Esophagus muscularis mucosa (tissue), 4 donors: ENCODE results near the gene SCAMP2. TPM values are rescaled to one million over a fixed set of nuclear protein-coding genes. Genes with fewer than 3 reads are reported as not detected.

ENCODE experiments used
- DNase-seq: peaks from one replicate; pipeline ENCODE4 v3.0.0-alpha.2; 2017; ENCODE audit errors: extremely low spot score
- H3K27ac ChIP-seq, 4 donors: fragments of 200-600 bp; sonication (generic); replicated peaks in 1 of 4; 1 replicate in 3 of 4; 2 replicates in 1 of 4; pipeline ENCODE4 v1.5.1; 2016 to 2019; ENCODE audit warnings: mild to moderate bottlenecking in 1 of 4
- H3K27me3 ChIP-seq, 4 donors: fragments of 200-600 bp; sonication (generic); one replicate each; pipeline versions ENCODE4 v1.5.1 to v1.6.0; 2016 to 2019
- H3K36me3 ChIP-seq, 4 donors: fragments of 200-600 bp; sonication (generic); one replicate each; pipeline ENCODE4 v1.5.1; 2016 to 2019
- H3K4me1 ChIP-seq, 4 donors: fragments of 200-600 bp; sonication (generic); one replicate each; pipeline ENCODE4 v1.5.1; 2016 to 2019
- H3K4me3 ChIP-seq, 4 donors: fragments of 200-600 bp; sonication (generic); 1 replicate in 2 of 4; 2 replicates in 2 of 4; pipeline ENCODE4 v1.5.1; 2016 to 2019; ENCODE audit warnings: mild to moderate bottlenecking in 4 of 4, moderate library complexity in 1 of 4
- H3K9me3 ChIP-seq, 4 donors: fragments of 200-600 bp; sonication (generic); 1 replicate in 3 of 4; 2 replicates in 1 of 4; pipeline ENCODE4 v1.5.1; 2016 to 2019
- EP300 ChIP-seq: sonication (generic); formaldehyde crosslinking; IDR thresholded peaks from one replicate; pipeline ENCODE4 v1.6.1; 2017; ENCODE audit warnings: antibody characterized with exemption
- POLR2A ChIP-seq: fragments of 450-650 bp; IDR thresholded peaks from one replicate; pipeline ENCODE4 v1.6.1; 2017; ENCODE audit warnings: antibody characterized with exemption, moderate library complexity, mild to moderate bottlenecking, low read depth
- POLR2AphosphoS5 ChIP-seq, 2 donors: sonication (generic); formaldehyde crosslinking; IDR thresholded peaks; one replicate each; pipeline ENCODE4 v1.6.1; 2017; ENCODE audit warnings: antibody characterized with exemption in 2 of 2
- WGBS: methylation state at CpG from one replicate; pipeline ENCODE4 v1.1.5; 2018; 5-methylcytosine and 5-hydroxymethylcytosine counted together
- intact Hi-C: fragments of 100-400 bp; cut with DNase I; formaldehyde crosslinking; loops from one replicate; pipeline ENCODE4 v1.15.1; 2023
- total RNA-seq, 4 donors: library from RNA; depleted of rRNA; stranded (reverse); fragments of >200 nt; gene quantifications; one replicate each; pipeline versions ENCODE4 v1.1.0 to v1.2.1, GENCODE V29; 2016
- TF ChIP-seq, protein P1 (sequence below), 3 experiments: fragments of 200-600 bp in 2 of 3; fragments of 450-650 bp in 1 of 3; sonication (generic) in 2 of 3; IDR thresholded peaks; one replicate each; pipeline ENCODE4 v1.5.1; 2017 to 2019; ENCODE audit warnings: antibody characterized with exemption in 3 of 3, mild to moderate bottlenecking in 2 of 3, moderate library complexity in 1 of 3

Gene SCAMP2
- total RNA-seq, 4 donors from 2014 or later: 57.3 to 125 (median 94.9) TPM

DNA sequence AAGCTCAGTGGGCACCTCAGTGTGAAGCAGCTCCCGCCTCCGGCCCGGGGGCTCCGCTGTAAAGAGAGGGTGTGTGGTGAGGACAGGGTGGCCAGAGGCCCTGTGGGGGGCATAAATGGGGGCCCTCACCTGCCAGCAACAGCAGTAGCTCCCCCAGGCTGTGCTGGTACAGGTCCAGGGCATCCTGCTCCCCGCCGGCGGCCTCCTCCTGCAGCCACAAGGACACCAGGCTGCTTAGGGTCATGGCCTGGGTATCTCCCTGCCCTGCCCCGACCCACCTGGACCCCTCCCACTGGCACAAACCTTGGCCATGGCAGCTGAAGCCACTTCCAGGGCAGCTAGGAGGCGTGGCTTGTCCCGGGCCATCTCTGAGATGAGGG lies 35.0 kb downstream of the SCAMP2 start:
- no peak for DNase-seq
- WGBS: 100% methylated on average over 2 of the region's 10 CpGs

GRCh38 chr15:74837482-74838136 lies 35.6 kb downstream of the SCAMP2 start:
- Histone ChIP-seq H3K9me3 (no peaks in the 10 kb centered on the region), H3K27ac (no peak overlapping the region), H3K4me1 (peaks cover 13 to 26% (median 17%) of the 10 kb centered on the region in 4 donors), H3K27me3 (no peaks in the 10 kb centered on the region), H3K36me3 (peaks cover 4 to 60% (median 55%) of the 10 kb centered on the region in 4 donors), H3K4me3 (no peak overlapping the region)
- DNase-seq: no peak
- WGBS: 73% methylated on average over 15 of the region's 15 CpGs
- TF ChIP-seq EP300 (no peak), POLR2AphosphoS5 (IDR thresholded peaks at IDR 0.05) (no peak), POLR2A (no peak)
- TF ChIP-seq, protein P1, sequence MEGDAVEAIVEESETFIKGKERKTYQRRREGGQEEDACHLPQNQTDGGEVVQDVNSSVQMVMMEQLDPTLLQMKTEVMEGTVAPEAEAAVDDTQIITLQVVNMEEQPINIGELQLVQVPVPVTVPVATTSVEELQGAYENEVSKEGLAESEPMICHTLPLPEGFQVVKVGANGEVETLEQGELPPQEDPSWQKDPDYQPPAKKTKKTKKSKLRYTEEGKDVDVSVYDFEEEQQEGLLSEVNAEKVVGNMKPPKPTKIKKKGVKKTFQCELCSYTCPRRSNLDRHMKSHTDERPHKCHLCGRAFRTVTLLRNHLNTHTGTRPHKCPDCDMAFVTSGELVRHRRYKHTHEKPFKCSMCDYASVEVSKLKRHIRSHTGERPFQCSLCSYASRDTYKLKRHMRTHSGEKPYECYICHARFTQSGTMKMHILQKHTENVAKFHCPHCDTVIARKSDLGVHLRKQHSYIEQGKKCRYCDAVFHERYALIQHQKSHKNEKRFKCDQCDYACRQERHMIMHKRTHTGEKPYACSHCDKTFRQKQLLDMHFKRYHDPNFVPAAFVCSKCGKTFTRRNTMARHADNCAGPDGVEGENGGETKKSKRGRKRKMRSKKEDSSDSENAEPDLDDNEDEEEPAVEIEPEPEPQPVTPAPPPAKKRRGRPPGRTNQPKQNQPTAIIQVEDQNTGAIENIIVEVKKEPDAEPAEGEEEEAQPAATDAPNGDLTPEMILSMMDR (IDR thresholded peaks at IDR 0.05): no peak
- intact Hi-C loops: no loop called here

More for the DNA sequence above, 35.0 kb downstream of the SCAMP2 start:
- H3K27me3 ChIP-seq: no peaks in the 10 kb centered on the region
- intact Hi-C loops: no loop called here
- no peak for TF ChIP-seq POLR2A
- no peak for TF ChIP-seq POLR2AphosphoS5 (IDR thresholded peaks at IDR 0.05)
- TF ChIP-seq, protein P1 (IDR thresholded peaks at IDR 0.05): no peak
- TF ChIP-seq EP300: no peak
- peaks cover 4 to 60% (median 55%) of the 10 kb centered on the region in 4 donors for H3K36me3 ChIP-seq
- no peak overlapping the region for H3K27ac ChIP-seq
- no peaks in the 10 kb centered on the region for H3K9me3 ChIP-seq
- no peak overlapping the region for H3K4me3 ChIP-seq
- peaks cover 13 to 31% (median 18%) of the 10 kb centered on the region in 4 donors for H3K4me1 ChIP-seq

DNA sequence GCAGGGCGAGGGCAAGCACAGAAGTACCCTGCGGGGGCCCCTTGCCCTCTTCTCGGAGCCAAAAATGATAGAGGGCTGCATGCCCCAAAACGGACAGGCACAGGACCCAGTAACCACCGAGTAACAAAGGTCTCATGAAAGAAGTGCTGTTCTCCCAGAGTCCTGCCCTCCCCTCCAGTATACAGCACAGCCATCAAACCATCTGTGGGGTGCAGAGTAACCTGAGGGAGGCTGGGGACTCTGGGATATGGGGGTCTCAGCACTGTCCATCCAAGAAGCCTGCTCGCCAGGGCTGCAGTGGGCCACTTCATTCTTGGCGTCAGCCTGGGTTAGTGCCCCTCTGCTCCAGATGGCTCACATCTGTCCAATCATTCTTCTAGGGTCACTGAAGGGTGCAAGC lies 36.3 kb downstream of the SCAMP2 start:
- peaks cover 7 to 19% (median 10%) of the 10 kb centered on the region in 4 donors for H3K4me1 ChIP-seq
- no peaks in the 10 kb centered on the region for H3K9me3 ChIP-seq
- peaks cover 4 to 60% (median 55%) of the 10 kb centered on the region in 4 donors for H3K36me3 ChIP-seq
- WGBS: 84% methylated on average over 7 of the region's 7 CpGs
- no peak for TF ChIP-seq POLR2AphosphoS5 (IDR thresholded peaks at IDR 0.05)
- no peak for TF ChIP-seq POLR2A
- no peak for TF ChIP-seq EP300
- TF ChIP-seq, protein P1 (IDR thresholded peaks at IDR 0.05): no peak
- H3K4me3 ChIP-seq: no peak overlapping the region
- H3K27ac ChIP-seq: no peak overlapping the region
- intact Hi-C loops: no loop called here
- no peaks in the 10 kb centered on the region for H3K27me3 ChIP-seq
- DNase-seq: no peak

DNA sequence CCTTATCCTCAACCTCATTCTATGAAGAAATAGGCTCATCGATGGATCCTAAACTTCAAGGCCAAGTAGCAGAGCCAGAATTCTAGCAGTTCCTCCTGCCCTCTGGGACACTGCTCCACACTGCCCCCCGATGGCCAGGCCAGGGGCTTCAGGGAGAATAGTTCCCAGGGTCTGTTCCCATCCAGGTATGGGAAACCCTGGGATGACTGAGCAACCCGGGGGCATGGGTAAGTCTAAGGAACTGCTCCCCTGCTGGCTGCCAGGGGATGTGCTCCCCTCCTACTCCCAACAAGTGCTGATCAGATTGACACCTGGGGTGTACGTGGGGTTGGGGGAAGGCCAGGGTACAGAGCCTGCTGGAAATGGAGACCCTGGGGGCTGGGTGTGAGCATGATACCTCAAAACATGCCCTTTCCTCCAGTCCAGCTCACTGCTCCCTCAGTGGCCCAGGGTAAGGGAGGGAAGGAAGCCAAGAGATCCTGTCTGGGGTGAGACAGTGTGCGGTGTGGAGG lies 37.8 kb downstream of the SCAMP2 start:
- H3K36me3 ChIP-seq: peaks cover 4 to 49% (median 46%) of the 10 kb centered on the region in 4 donors
- intact Hi-C loops: no loop called here
- H3K27me3 ChIP-seq: no peaks in the 10 kb centered on the region
- H3K27ac ChIP-seq: no peak overlapping the region
- WGBS: 57% methylated on average over 4 of the region's 5 CpGs
- peaks cover 0 to 10% (median 4%) of the 10 kb centered on the region in 4 donors for H3K4me1 ChIP-seq
- DNase-seq: no peak
- H3K9me3 ChIP-seq: no peaks in the 10 kb centered on the region
- H3K4me3 ChIP-seq: no peak overlapping the region
- TF ChIP-seq, protein P1 (IDR thresholded peaks at IDR 0.05): peak; percentile 60 to 78 (median 65)
- TF ChIP-seq POLR2A (no peak), POLR2AphosphoS5 (IDR thresholded peaks at IDR 0.05) (no peak)
